ENCODE measurements around the gene CDKN1C. TPM values are rescaled to one million over a fixed set of nuclear protein-coding genes. Genes with fewer than 3 reads are reported as not detected.

The CDKN1C gene
- total RNA-seq, 1 experiment from 2014 or later: 15.4 TPM

- Histone ChIP-seq H3K27me3 (ENCODE audit: insufficient read depth, low read length) (peaks cover 28% of the 10 kb centered on the region), H3K18ac (ENCODE audit: insufficient read length, low read depth, low read length) (no peak overlapping the region), H3K14ac (ENCODE audit: insufficient read depth, low read length) (no peak overlapping the region), H3K4me2 (ENCODE audit: insufficient read depth, insufficient read length, low read length) (no peak overlapping the region), H4K5ac (ENCODE audit: insufficient read length, low read depth, low read length) (no peak overlapping the region), H3K4me1 (ENCODE audit: insufficient read depth, low read length) (no peaks in the 10 kb centered on the region), H2BK5ac (ENCODE audit: insufficient read length, low read length) (no peak overlapping the region), H3K79me1 (ENCODE audit: insufficient read depth, low read depth, low read length, poor library complexity, severe bottlenecking) (no peaks in the 10 kb centered on the region), H3K79me2 (ENCODE audit: insufficient read depth, low read length) (no peaks in the 10 kb centered on the region), H2BK120ac (ENCODE audit: low read depth, low read length, poor library complexity, severe bottlenecking) (no peak overlapping the region), H4K20me1 (ENCODE audit: control insufficient read depth, insufficient read depth, insufficient read length) (no peaks in the 10 kb centered on the region), H3K56ac (ENCODE audit: insufficient read length, low read depth, low read length) (no peak overlapping the region), H3K9me3 (ENCODE audit: control insufficient read depth, low read depth, low read length) (no peaks in the 10 kb centered on the region), H3K23ac (ENCODE audit: insufficient read length, low read depth, low read length) (no peak overlapping the region), H2AK5ac (ENCODE audit: insufficient read length, low read length) (no peak overlapping the region), H3K9ac (ENCODE audit: extremely low read depth, insufficient read length, low read length) (no peak overlapping the region), H4K91ac (ENCODE audit: insufficient read length, low read depth, low read length) (no peak overlapping the region), H2BK15ac (ENCODE audit: low read depth, low read length) (no peak overlapping the region), H3T11ph (ENCODE audit: low read length) (no peak overlapping the region), H2BK20ac (ENCODE audit: low read depth, low read length, poor library complexity, severe bottlenecking) (no peak overlapping the region), H3K27ac (ENCODE audit: insufficient read length, low read depth, low read length) (no peak overlapping the region), H3K23me2 (ENCODE audit: insufficient read length, low read depth, low read length, poor library complexity, severe bottlenecking) (peaks cover 9% of the 10 kb centered on the region), H4K8ac (replicated peaks; ENCODE audit: insufficient read length, low read depth, low read length) (no peak overlapping the region), H2BK12ac (ENCODE audit: insufficient read length, low read depth, low read length) (no peak overlapping the region), H3K4ac (ENCODE audit: low read depth, low read length) (no peak overlapping the region), H2AFZ (ENCODE audit: low read length) (no peak overlapping the region)
- H3K27me3 Mint-ChIP-seq (ENCODE audit: low read depth): peaks cover 84% of the 10 kb centered on the region
- no peak overlapping the region; a peak in 2 of 5 replicates for H3K4me3 Mint-ChIP-seq
- TF ChIP-seq CTCF (conservative IDR thresholded peaks at IDR 0.05): no peak
- H3K4me1 Mint-ChIP-seq: peaks cover 49 to 55% of the 10 kb centered on the region in 2 experiments
- WGBS (ENCODE audit: extremely low coverage, insufficient read length, low lambda C conversion rate): no CpG with 5 or more reads among the region's 10 CpGs
- peaks cover 8 to 9% of the 10 kb centered on the region in 2 experiments; a peak in 4 of 5 replicates for H3K9me3 Mint-ChIP-seq
- DNase-seq: no peak
- H3K36me3 Mint-ChIP-seq (ENCODE audit: insufficient read depth in 1 of 3, low read depth in 3 of 3): peaks cover 2 to 8% (median 3%) of the 10 kb centered on the region in 3 experiments; a peak in 5 of 7 replicates
- no peak overlapping the region for H3K27ac Mint-ChIP-seq
Observed at GRCh38 chr11:2864901-2865300, 20.7 kb downstream of the CDKN1C start.
